KOPT-K1 (cell line): ENCODE results near the gene ROBO1.

Experiments used
- H3K27ac ChIP-seq: fragments of 200-600 bp; sonication (generic); 2 replicates; pipeline ENCODE4 v1.5.1; 2016; ENCODE audit warnings: antibody characterized with exemption, mild to moderate bottlenecking, low read depth, low read length; ENCODE audit not compliant: poor library complexity, severe bottlenecking
- H3K36me3 ChIP-seq: fragments of 200-600 bp; sonication (generic); 2 replicates; pipeline ENCODE4 v1.5.1; 2017; ENCODE audit warnings: antibody characterized with exemption, mild to moderate bottlenecking, low read length, moderate library complexity; ENCODE audit not compliant: insufficient read depth
- H3K9me3 ChIP-seq: fragments of 200-600 bp; sonication (generic); 2 replicates; pipeline ENCODE4 v1.5.1; 2017; ENCODE audit warnings: antibody characterized with exemption, low read length, mild to moderate bottlenecking; ENCODE audit not compliant: insufficient read depth, poor library complexity, severe bottlenecking

Gene ROBO1

GRCh38 chr3:78993375-78993774 is 774.4 kb downstream of the ROBO1 start:
- Histone ChIP-seq H3K9me3 (no peaks in the 10 kb centered on the region), H3K27ac (no peak overlapping the region), H3K36me3 (no peaks in the 10 kb centered on the region)

- no peaks in the 10 kb centered on the region for H3K36me3 ChIP-seq
- H3K27ac ChIP-seq, result no peak overlapping the region
- no peaks in the 10 kb centered on the region for H3K9me3 ChIP-seq
These were observed 775.0 kb downstream of the ROBO1 start for GRCh38 chr3:78992830-78993229.

- Histone ChIP-seq H3K27ac (no peak overlapping the region), H3K36me3 (no peaks in the 10 kb centered on the region), H3K9me3 (no peaks in the 10 kb centered on the region)
These were observed 775.4 kb downstream of the ROBO1 start for GRCh38 chr3:78992400-78992799.

GRCh38 chr3:78991656-78992055 is 776.1 kb downstream of the ROBO1 start:
- Histone ChIP-seq H3K27ac (no peak overlapping the region), H3K36me3 (no peaks in the 10 kb centered on the region), H3K9me3 (no peaks in the 10 kb centered on the region)

GRCh38 chr3:78990156-78990555 is 777.6 kb downstream of the ROBO1 start:
- H3K9me3 ChIP-seq, result no peaks in the 10 kb centered on the region
- no peak overlapping the region for H3K27ac ChIP-seq
- H3K36me3 ChIP-seq, result no peaks in the 10 kb centered on the region

- no peaks in the 10 kb centered on the region for H3K9me3 ChIP-seq
- no peak overlapping the region for H3K27ac ChIP-seq
- H3K36me3 ChIP-seq, result no peaks in the 10 kb centered on the region
These were observed 779.5 kb downstream of the ROBO1 start for GRCh38 chr3:78988324-78988723.

GRCh38 chr3:78986416-78987101 is 781.2 kb downstream of the ROBO1 start:
- Histone ChIP-seq H3K27ac (no peak overlapping the region), H3K9me3 (no peaks in the 10 kb centered on the region), H3K36me3 (no peaks in the 10 kb centered on the region)

GRCh38 chr3:78985981-78986380 is 781.8 kb downstream of the ROBO1 start:
- H3K9me3 ChIP-seq, result no peaks in the 10 kb centered on the region
- no peak overlapping the region for H3K27ac ChIP-seq
- no peaks in the 10 kb centered on the region for H3K36me3 ChIP-seq

GRCh38 chr3:78979028-78979427 is 788.8 kb downstream of the ROBO1 start:
- Histone ChIP-seq H3K27ac (no peak overlapping the region), H3K9me3 (no peaks in the 10 kb centered on the region), H3K36me3 (no peaks in the 10 kb centered on the region)

- Histone ChIP-seq H3K36me3 (no peaks in the 10 kb centered on the region), H3K27ac (no peak overlapping the region), H3K9me3 (no peaks in the 10 kb centered on the region)
These were observed 789.8 kb downstream of the ROBO1 start for GRCh38 chr3:78978037-78978436.

GRCh38 chr3:78977073-78977472 is 790.7 kb downstream of the ROBO1 start:
- no peaks in the 10 kb centered on the region for H3K36me3 ChIP-seq
- no peaks in the 10 kb centered on the region for H3K9me3 ChIP-seq
- no peak overlapping the region for H3K27ac ChIP-seq

- Histone ChIP-seq H3K27ac (no peak overlapping the region), H3K36me3 (no peaks in the 10 kb centered on the region), H3K9me3 (no peaks in the 10 kb centered on the region)
These were observed 791.6 kb downstream of the ROBO1 start for GRCh38 chr3:78976200-78976599.

- Histone ChIP-seq H3K36me3 (no peaks in the 10 kb centered on the region), H3K9me3 (no peaks in the 10 kb centered on the region), H3K27ac (no peak overlapping the region)
These were observed 793.5 kb downstream of the ROBO1 start for GRCh38 chr3:78974181-78974790.

- no peak overlapping the region for H3K27ac ChIP-seq
- no peaks in the 10 kb centered on the region for H3K36me3 ChIP-seq
- no peaks in the 10 kb centered on the region for H3K9me3 ChIP-seq
These were observed 795.0 kb downstream of the ROBO1 start for GRCh38 chr3:78972617-78973301.

GRCh38 chr3:78970656-78971055 is 797.1 kb downstream of the ROBO1 start:
- Histone ChIP-seq H3K27ac (no peak overlapping the region), H3K9me3 (no peaks in the 10 kb centered on the region), H3K36me3 (no peaks in the 10 kb centered on the region)

- H3K9me3 ChIP-seq, result no peaks in the 10 kb centered on the region
- H3K27ac ChIP-seq, result no peak overlapping the region
- no peaks in the 10 kb centered on the region for H3K36me3 ChIP-seq
These were observed 798.3 kb downstream of the ROBO1 start for GRCh38 chr3:78969483-78969882.
